ENCODE results near the gene UCK2.

DNA sequence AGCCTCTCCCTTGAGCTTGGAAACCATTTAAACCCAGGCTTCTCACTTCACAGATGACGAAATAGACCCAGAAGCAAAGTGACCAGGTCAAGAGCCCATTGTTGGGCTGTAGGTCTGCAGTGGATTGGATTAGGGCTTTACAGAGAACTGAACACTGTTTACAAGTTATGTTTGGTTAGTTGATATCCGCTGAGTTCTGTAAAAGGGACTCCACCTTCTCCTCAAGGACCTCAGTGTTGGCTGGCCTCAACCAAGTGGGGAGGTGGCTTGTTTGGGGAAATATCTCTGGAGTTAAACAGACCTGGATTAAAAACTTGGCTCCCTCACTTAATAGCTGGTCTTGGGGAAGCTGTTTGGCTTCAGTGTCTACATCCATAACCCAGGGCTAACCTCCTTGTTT is 88.1 kb downstream of the UCK2 start:
- TF ChIP-seq POLR2A (IDR thresholded peaks at IDR 0.05; ENCODE audit: low read depth, low read length) (no peak), MYC (IDR thresholded peaks at IDR 0.05; ENCODE audit: low read depth, low read length) (no peak), EZH2 (IDR thresholded peaks at IDR 0.05; ENCODE audit: borderline replicate concordance, low read depth, low read length, severe bottlenecking) (no peak), MAX (IDR thresholded peaks at IDR 0.05; ENCODE audit: insufficient read depth, insufficient read length) (no peak), FOS (IDR thresholded peaks at IDR 0.05; ENCODE audit: borderline replicate concordance, insufficient read depth, low read length) (no peak), POLR2AphosphoS5 (IDR thresholded peaks at IDR 0.05; ENCODE audit: insufficient read depth, low read depth, low read length) (no peak), JUN (IDR thresholded peaks at IDR 0.05; ENCODE audit: borderline replicate concordance, insufficient read depth, insufficient read length, low read depth) (no peak), GATA2 (IDR thresholded peaks at IDR 0.05; ENCODE audit: insufficient read depth, insufficient read length, low read depth, low read length) (no peak)
- TF ChIP-seq, protein P1, sequence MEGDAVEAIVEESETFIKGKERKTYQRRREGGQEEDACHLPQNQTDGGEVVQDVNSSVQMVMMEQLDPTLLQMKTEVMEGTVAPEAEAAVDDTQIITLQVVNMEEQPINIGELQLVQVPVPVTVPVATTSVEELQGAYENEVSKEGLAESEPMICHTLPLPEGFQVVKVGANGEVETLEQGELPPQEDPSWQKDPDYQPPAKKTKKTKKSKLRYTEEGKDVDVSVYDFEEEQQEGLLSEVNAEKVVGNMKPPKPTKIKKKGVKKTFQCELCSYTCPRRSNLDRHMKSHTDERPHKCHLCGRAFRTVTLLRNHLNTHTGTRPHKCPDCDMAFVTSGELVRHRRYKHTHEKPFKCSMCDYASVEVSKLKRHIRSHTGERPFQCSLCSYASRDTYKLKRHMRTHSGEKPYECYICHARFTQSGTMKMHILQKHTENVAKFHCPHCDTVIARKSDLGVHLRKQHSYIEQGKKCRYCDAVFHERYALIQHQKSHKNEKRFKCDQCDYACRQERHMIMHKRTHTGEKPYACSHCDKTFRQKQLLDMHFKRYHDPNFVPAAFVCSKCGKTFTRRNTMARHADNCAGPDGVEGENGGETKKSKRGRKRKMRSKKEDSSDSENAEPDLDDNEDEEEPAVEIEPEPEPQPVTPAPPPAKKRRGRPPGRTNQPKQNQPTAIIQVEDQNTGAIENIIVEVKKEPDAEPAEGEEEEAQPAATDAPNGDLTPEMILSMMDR (IDR thresholded peaks at IDR 0.05; ENCODE audit: extremely low read depth in 1 of 2, insufficient read depth in 1 of 2, low read depth in 1 of 2, low read length in 2 of 2), result no peak
